Caki2 (cell line): ENCODE measurements around the gene TEX51. TPM values are rescaled to one million over a fixed set of nuclear protein-coding genes. Genes with fewer than 3 reads are reported as not detected.

Experiments
- DNase-seq: peaks from one replicate; pipeline ENCODE4 v3.0.0-alpha.2; 2015; ENCODE audit warnings: low read depth
- in situ Hi-C: cut with HindIII; loops from 2 replicates; pipeline ENCODE4 v1.10.0; 2016; ENCODE audit warnings: low sequenced_read_pairs, low pct_unique_long_range_greater_than_20kb, mixed read lengths
- total RNA-seq: library from RNA; depleted of rRNA; stranded (reverse); fragments of >200 nt; shearing (Covaris generic); gene quantifications from 2 replicates; pipeline ENCODE4 v1.2.3, GENCODE V29; 2014; ENCODE audit warnings: low replicate concordance; rRNA removed

TEX51 gene
- not detected in 2 replicates for total RNA-seq

DNA sequence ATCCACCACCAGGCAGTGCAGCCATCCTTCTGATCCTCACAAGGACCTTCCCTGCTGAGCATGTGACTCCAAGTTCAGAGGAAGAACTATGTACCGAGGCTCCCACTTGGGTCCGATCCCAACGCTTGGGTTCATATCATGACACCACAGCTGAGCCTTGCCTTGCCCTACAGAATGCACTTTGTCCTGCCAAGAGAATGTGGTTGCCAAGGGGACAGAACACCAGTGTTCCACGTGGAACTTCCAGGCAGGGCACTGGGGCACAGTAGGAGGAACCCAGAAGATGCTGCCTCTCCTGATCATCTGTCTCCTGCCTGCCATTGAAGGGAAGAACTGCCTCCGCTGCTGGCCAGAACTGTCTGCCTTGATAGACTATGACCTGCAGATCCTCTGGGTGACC, at the start of gene TEX51:
Gene TEX51 (plus strand): TSS at position 255 of the 400 bp plus-strand sequence. CDS start 29 bp downstream, at position 284.
- in situ Hi-C loops: no loop called here

DNA sequence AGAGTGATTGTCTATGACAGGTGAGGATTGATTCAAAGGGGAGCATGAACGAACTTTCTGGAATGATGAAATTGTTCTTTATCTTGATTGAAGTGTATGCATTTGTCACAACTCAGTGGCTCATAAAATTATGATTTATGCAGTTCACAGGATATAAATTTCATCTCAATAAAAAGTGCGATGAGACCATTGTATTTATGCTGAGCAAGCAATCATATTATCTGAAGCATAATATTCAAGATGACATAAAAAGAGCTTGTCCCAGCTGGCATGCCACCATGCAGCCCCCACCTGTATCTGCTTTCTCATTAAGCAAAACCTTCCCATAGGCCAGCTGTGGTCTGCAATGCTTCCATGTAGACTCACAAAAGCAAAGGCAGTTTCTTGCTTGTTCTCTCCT, 49.6 kb upstream of the TEX51 start:
- in situ Hi-C loops: no loop called here

More for the DNA sequence above, at the start of gene TEX51:
- DNase-seq: no peak

DNA sequence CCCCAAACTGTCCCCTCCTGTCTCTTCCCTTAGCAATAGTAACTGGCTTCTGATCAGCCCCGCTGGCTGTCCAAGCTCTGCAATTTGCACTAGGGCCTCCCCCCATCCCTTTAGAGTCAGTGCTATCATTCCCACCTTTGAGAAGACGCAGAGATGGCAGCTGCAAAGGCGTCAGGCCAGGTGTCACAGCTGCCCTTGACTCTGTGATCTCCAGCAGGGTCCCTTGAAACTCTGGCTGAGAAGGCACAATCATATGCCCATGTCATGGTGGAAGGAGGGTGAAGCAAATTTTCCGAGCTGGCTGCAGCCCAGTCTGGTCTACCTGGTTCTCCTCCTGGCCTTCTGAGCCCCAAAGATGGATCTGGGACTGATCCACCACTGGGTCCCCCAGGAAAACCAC, 49.2 kb upstream of the TEX51 start:
- DNase-seq: no peak
- in situ Hi-C loops: no loop called here

More for the DNA sequence above, 49.6 kb upstream of the TEX51 start:
- DNase-seq: no peak

- in situ Hi-C loops: no loop called here
- DNase-seq: no peak
Observed at GRCh38 chr2:126849991-126850535, 48.6 kb upstream of the TEX51 start.

- in situ Hi-C loops: no loop called here
- DNase-seq: no peak
Observed at GRCh38 chr2:126850940-126851339, 47.8 kb upstream of the TEX51 start.

GRCh38 chr2:126851756-126852155, 46.9 kb upstream of the TEX51 start:
- no peak for DNase-seq
- in situ Hi-C loops: no loop called here

- DNase-seq: no peak
- in situ Hi-C loops: no loop called here
Observed at GRCh38 chr2:126852361-126852760, 46.3 kb upstream of the TEX51 start.

GRCh38 chr2:126855606-126856005, 43.1 kb upstream of the TEX51 start:
- in situ Hi-C loops: no loop called here
- DNase-seq: no peak

DNA sequence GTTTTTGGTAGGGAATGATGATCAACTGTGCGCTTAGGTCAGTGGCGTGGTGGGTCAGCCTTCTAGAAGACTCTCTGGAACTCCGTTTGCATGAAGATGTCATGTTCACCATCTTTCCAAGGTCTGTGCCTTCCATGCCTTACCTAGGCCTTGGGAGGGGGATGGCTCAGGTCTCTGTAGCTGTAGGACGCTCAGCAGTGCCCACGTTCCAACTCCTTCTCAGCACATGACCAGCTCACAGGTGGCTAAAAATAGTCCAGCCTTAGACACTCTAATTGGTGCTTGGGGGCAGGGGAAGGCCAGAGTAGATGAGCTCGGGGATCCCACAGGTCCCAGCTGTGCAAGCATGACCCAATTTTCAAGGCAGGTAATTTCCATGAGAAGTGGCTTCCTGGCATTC, 42.3 kb upstream of the TEX51 start:
- no peak for DNase-seq
- in situ Hi-C loops: no loop called here

DNA sequence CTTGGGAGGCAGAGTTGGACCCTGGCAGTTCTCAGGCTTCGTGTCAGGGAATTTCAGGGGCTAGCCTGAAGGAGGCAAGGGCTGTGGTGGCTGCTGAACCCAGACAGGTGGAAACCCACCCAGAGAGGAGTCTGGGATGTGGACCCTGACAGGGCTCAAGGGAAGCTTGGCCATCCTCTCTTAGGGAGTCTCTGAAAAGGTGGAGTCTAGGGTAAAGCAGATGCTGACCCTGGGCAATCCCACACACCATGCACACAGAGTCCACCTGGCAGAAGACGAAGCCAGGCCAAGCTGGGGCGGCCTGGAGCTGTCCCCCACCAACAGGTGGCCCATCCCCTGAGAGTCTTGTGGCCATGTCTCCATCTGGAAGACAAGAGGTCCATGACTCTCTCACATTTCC, 41.2 kb upstream of the TEX51 start:
- in situ Hi-C loops: no loop called here
- DNase-seq: no peak

DNA sequence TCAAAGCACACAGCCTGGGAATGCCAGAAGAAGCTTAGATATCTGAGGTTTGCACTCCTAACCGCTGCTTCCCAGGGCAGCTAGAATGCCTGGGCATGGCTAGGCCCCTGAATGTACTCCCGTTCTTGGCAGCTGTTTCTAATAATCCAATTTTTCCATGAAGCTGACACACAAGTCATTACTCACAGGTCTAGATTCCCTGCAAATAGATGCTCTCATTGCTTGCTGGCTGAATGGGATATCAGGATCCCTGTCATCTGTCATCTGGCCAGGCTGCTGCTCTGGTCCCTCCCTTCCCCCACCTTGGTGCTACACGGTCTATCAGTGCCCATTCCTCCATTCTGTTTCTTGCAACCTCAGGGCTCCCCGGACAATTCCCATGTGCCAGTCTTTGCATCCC, 40.7 kb upstream of the TEX51 start:
- in situ Hi-C loops: no loop called here
- no peak for DNase-seq

GRCh38 chr2:126858436-126858835, 40.3 kb upstream of the TEX51 start:
- in situ Hi-C loops: no loop called here
- DNase-seq: no peak

DNA sequence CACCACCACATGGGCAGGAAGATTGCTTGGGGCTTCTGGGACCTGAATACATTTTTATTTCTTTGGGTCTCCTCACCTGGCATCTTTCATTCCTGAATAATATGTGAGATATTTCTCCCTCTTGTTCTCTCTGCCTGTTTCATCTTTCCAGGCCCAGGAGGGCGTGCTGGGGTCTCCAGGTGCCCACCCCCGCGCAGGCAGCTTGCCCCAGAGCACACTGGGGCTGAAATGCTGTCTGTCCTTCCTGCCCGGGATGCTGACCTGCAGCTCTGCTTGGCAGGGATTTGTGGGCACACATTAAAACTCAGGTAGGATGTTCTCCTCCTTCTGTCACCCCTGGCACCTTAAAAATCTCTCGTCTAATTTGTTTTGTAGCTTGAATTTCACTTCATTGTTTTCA, 39.7 kb upstream of the TEX51 start:
- in situ Hi-C loops: no loop called here
- no peak for DNase-seq

DNA sequence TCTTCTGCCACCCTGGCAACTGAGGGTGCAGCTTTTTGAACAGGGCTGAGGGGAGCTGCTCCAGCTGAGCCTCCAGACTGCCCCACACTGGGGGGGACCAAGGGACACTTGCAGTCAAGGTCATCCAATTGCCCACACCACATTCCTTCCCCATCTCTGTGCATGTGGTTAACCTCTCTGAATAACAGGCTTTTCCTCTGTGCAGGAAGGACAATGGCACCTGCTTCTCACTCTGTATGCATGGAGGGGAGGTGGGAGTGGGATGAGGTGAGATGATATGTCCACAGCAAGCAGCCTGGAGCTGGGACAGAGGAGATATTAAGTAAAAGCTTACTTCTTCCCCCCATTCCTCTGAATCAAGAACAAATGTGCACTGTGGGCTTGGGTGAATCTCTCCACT, 39.1 kb upstream of the TEX51 start:
- in situ Hi-C loops: no loop called here
- DNase-seq: no peak

GRCh38 chr2:126860385-126860784, 38.3 kb upstream of the TEX51 start:
- in situ Hi-C loops: no loop called here
- DNase-seq: no peak

GRCh38 chr2:126862730-126863129, 36.0 kb upstream of the TEX51 start:
- in situ Hi-C loops: no loop called here
- DNase-seq: no peak

GRCh38 chr2:126863336-126864015, 35.2 kb upstream of the TEX51 start:
- in situ Hi-C loops: no loop called here
- DNase-seq: peak; percentile 54

GRCh38 chr2:126864861-126865260, 33.8 kb upstream of the TEX51 start:
- in situ Hi-C loops: no loop called here
- no peak for DNase-seq

- no peak for DNase-seq
- in situ Hi-C loops: no loop called here
Observed at GRCh38 chr2:126866451-126866850, 32.2 kb upstream of the TEX51 start.

DNA sequence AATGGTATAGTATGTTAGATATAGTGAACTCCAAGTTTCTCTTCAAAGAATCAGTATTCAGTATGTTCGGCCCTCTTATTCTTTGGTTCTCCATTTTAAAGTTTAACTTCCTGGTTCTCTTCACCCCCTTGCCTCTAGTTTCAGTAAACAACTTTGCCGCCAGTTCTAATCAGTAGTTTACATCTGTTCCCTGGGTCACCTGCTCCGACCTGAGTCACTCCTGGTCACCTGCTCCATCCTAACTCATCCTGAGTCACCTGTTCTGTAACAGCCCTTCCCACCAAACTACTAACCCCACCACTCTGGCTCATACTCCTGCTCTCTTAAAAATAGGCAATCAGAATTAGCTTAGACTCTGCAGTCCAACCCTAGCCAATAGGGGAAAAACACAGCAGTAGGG, 23.7 kb upstream of the TEX51 start:
- no peak for DNase-seq
- in situ Hi-C loops: no loop called here
